ENCODE results near the gene TJP1. TPM values are rescaled to one million over a fixed set of nuclear protein-coding genes. Genes with fewer than 3 reads are reported as not detected.
"Not testable (repeated sequence)": the region's sequence is repeated elsewhere in the genome, so short reads cannot be mapped to it uniquely, and the experiment has no call there.

The TJP1 gene
- total and polyA plus RNA-seq, 5 donors = 36.6 to 131 (median 120) TPM

GRCh38 chr15:29778382-29778781 lies 43.9 kb downstream of the TJP1 start:
- intact Hi-C loops (cut with DNase I) = no loop called here
- Histone ChIP-seq H3K4me1 (ENCODE audit: control insufficient read depth, insufficient read depth, low read length) (peaks cover 11% of the 10 kb centered on the region), H3K4me3 (ENCODE audit: low read length) (no peak overlapping the region), H3K27me3 (ENCODE audit: control insufficient read depth, insufficient read depth) (no peaks in the 10 kb centered on the region), H3K27ac (ENCODE audit: low read length) (no peak overlapping the region), H3K9me3 (ENCODE audit: control insufficient read depth, low read length) (no peaks in the 10 kb centered on the region)
- ATAC-seq = no peak
- no peak for DNase-seq

DNA sequence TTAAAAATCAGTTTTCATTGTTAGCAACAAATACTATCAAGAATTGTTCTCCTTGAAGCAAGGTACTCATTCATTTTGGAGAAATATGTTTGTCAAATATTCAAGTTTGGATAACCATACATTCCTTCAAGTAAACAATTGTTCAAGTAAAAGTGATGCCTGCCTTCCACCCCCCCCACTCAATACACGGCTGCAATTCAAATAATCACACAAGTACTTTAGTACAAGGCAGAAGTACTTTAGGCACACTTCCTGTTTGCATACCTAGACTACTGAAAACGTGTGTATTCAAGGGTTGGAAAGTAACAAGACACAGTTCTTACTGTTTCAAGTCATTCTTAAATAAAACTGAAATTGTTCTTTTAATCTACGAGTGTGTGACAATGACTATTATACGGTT lies 45.4 kb downstream of the TJP1 start:
- intact Hi-C loops (cut with DNase I) = no loop called here
- no peaks in the 10 kb centered on the region for H3K9me3 ChIP-seq (ENCODE audit: control insufficient read depth, low read length)
- WGBS = 59% methylated on average over 4 of the region's 4 CpGs
- DNase-seq (no peak), ATAC-seq (no peak)
- H3K4me3 ChIP-seq (ENCODE audit: low read length) = no peak overlapping the region
- no peak overlapping the region for H3K27ac ChIP-seq (ENCODE audit: low read length)
- no peaks in the 10 kb centered on the region for H3K27me3 ChIP-seq (ENCODE audit: control insufficient read depth, insufficient read depth)
- H3K4me1 ChIP-seq (ENCODE audit: control insufficient read depth, insufficient read depth, low read length) = peaks cover 11% of the 10 kb centered on the region

DNA sequence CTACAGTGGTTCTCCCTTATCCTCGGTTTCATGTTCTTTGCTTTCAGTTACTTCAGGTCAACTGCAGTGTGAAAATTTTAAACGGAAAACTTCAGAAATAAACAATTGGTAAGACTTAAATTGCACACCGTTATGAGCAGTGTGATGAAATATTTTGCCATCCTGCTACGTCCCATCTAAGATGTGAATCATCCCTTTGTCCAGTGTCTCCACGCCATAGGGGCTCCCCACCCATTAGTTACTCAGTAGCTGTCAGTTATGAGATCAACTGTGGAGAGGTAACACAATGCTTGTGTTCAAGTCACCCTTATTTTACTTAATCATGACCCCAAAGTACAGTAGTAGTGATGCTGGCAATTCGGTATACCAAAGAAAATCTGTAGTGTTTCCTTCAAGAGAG lies 47.4 kb downstream of the TJP1 start:
- Histone ChIP-seq H3K4me1 (ENCODE audit: control insufficient read depth, insufficient read depth, low read length) (peaks cover 11% of the 10 kb centered on the region), H3K27me3 (ENCODE audit: control insufficient read depth, insufficient read depth) (no peaks in the 10 kb centered on the region), H3K4me3 (ENCODE audit: low read length) (no peak overlapping the region), H3K27ac (ENCODE audit: low read length) (no peak overlapping the region), H3K9me3 (ENCODE audit: control insufficient read depth, low read length) (no peaks in the 10 kb centered on the region)
- DNase-seq (no peak), ATAC-seq (no peak)
- 76% methylated on average over 6 of the region's 6 CpGs for WGBS
- intact Hi-C loops (cut with DNase I) = no loop called here

DNA sequence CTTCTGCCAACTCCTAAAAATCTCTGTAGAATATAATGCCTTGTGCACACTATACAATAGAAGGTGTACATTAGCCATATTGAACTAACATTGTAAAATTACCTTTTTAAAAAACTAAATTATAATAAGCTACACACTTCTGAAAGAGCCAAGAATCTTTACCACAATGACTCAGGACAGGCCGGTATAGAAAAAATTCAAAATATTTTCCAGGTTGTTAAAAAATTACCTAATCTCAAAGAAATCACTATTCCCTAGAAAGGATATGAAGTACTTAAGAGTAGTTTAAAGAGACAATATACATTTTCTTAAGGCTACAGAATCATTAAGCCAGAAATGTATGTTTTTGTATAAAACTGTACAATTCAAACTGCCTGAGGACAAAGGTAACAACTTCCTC lies 48.5 kb downstream of the TJP1 start:
- Histone ChIP-seq H3K27ac (ENCODE audit: low read length) (no peak overlapping the region), H3K4me3 (ENCODE audit: low read length) (no peak overlapping the region), H3K4me1 (ENCODE audit: control insufficient read depth, insufficient read depth, low read length) (peaks cover 6% of the 10 kb centered on the region), H3K27me3 (ENCODE audit: control insufficient read depth, insufficient read depth) (no peaks in the 10 kb centered on the region), H3K9me3 (ENCODE audit: control insufficient read depth, low read length) (no peaks in the 10 kb centered on the region)
- DNase-seq = no peak
- intact Hi-C loops (cut with DNase I) = no loop called here
- ATAC-seq = no peak
- 85% methylated on average over 1 of the region's 1 CpG for WGBS

DNA sequence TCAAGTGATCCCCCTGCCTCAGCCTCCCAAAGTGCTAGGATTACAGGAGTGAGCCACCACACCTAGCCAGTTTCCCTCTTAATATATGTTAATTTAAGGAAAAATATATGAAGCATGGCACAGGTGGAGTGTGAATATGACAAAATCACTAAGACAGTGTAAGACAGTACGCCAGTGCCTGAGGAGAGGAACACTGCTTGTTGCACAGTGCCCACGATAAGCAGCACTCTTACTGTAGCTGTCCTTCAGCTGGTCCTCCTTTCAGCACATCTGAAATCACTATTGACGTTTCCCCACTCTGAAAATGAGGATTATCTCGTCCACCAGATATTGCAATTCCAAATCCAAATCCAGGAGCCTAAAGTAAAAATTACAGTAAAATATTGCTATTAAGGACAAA lies 49.3 kb downstream of the TJP1 start:
- ATAC-seq (peak; percentile 47 to 51), DNase-seq (no peak)
- H3K4me1 ChIP-seq (ENCODE audit: control insufficient read depth, insufficient read depth, low read length) = peaks cover 1% of the 10 kb centered on the region
- intact Hi-C loops (cut with DNase I) = no loop called here
- WGBS = 59% methylated on average over 4 of the region's 4 CpGs
- H3K27ac ChIP-seq (ENCODE audit: low read length) = no peak overlapping the region
- no peaks in the 10 kb centered on the region for H3K9me3 ChIP-seq (ENCODE audit: control insufficient read depth, low read length)
- no peak overlapping the region for H3K4me3 ChIP-seq (ENCODE audit: low read length)
- no peaks in the 10 kb centered on the region for H3K27me3 ChIP-seq (ENCODE audit: control insufficient read depth, insufficient read depth)

GRCh38 chr15:29770796-29771195 lies 51.5 kb downstream of the TJP1 start:
- Histone ChIP-seq H3K27me3 (ENCODE audit: control insufficient read depth, insufficient read depth) (no peaks in the 10 kb centered on the region), H3K9me3 (ENCODE audit: control insufficient read depth, low read length) (no peaks in the 10 kb centered on the region), H3K4me1 (ENCODE audit: control insufficient read depth, insufficient read depth, low read length) (peaks cover 6% of the 10 kb centered on the region), H3K4me3 (ENCODE audit: low read length) (no peak overlapping the region), H3K27ac (ENCODE audit: low read length) (no peak overlapping the region)
- no peak for DNase-seq
- WGBS = 84% methylated on average over 2 of the region's 2 CpGs
- no peak for ATAC-seq
- intact Hi-C loops (cut with DNase I) = no loop called here

DNA sequence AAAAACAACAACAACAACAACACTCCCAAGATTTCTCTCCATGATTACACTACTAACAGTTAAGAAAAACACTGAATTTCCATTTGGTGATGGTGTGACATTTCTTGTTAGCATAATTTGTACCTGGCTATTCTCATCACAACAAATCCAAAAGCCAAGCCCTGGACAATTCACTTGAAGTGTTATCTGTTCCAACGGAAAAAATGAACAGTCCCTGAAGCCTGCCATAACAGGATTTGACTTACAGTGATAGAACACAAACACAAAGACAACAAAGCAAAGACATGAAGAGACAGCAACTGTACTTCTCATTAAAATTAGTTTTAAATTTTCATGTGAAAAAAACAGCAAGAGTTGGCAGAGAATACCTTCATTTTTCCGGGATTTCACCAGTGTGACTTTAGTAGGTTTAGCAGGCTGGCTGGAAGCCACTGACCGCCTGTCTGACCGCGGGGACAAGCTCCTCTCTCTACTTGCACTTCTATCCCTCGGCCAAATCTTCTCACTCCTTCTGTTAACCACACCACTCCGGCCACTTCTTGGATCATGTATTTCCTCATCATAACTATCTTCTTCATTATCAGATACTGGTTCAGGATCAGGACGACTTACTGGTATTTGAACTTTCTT lies 56.3 kb downstream of the TJP1 start:
- DNase-seq (peak in 2 of 3 donors; percentile 48 to 79), ATAC-seq (peak; percentile 69 to 74)
- WGBS = 20% methylated on average over 8 of the region's 8 CpGs
- Histone ChIP-seq H3K4me1 (ENCODE audit: control insufficient read depth, insufficient read depth, low read length) (peaks cover 6% of the 10 kb centered on the region), H3K9me3 (ENCODE audit: control insufficient read depth, low read length) (no peaks in the 10 kb centered on the region), H3K4me3 (ENCODE audit: low read length) (no peak overlapping the region), H3K27ac (ENCODE audit: low read length) (no peak overlapping the region), H3K27me3 (ENCODE audit: control insufficient read depth, insufficient read depth) (no peaks in the 10 kb centered on the region)
- intact Hi-C loops (cut with DNase I) = loop anchor here in 2 of 4 donors (10.0 kb wide), 2 partner anchors 49 to 159 kb away; no protein-coding TSS in a partner anchor

DNA sequence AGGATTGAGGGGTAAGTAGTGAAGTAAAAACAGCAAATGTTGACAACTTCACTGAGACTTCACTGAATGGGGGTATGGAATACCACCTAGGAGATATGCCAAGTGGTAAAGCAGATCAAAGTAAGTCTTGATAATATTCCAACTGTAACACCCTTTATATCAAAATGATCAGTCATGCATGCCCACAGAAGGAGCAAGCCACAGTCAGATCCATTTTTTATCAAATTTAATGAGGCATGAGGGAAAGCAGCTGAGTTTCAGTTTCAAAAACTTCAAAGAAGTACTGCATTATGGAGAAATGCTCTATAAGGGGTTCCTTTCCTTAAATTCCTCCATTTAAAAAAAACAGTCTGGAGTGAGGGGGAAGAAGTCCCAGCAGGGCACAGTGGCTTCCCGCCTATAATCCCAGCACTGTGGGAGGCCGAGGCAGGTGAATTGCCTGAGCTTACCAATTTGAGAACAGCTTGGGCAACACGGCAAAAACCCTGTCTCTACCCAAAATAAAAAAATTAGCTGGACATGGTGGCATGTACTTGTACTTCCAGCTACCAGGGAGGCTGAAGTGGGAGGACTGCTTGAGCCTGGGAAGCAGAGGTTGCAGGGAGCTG lies 56.9 kb downstream of the TJP1 start:
- H3K4me3 ChIP-seq (ENCODE audit: low read length) = no peak overlapping the region
- 88% methylated on average over 3 of the region's 3 CpGs for WGBS
- peaks cover 6% of the 10 kb centered on the region for H3K4me1 ChIP-seq (ENCODE audit: control insufficient read depth, insufficient read depth, low read length)
- ATAC-seq (peak in 1 of 2 donors; percentile 16), DNase-seq (no peak)
- H3K27me3 ChIP-seq (ENCODE audit: control insufficient read depth, insufficient read depth) = no peaks in the 10 kb centered on the region
- intact Hi-C loops (cut with DNase I) = loop anchor here in 2 of 4 donors (10.0 kb wide), 2 partner anchors 49 to 159 kb away; no protein-coding TSS in a partner anchor
- H3K27ac ChIP-seq (ENCODE audit: low read length) = no peak overlapping the region
- no peaks in the 10 kb centered on the region for H3K9me3 ChIP-seq (ENCODE audit: control insufficient read depth, low read length)

DNA sequence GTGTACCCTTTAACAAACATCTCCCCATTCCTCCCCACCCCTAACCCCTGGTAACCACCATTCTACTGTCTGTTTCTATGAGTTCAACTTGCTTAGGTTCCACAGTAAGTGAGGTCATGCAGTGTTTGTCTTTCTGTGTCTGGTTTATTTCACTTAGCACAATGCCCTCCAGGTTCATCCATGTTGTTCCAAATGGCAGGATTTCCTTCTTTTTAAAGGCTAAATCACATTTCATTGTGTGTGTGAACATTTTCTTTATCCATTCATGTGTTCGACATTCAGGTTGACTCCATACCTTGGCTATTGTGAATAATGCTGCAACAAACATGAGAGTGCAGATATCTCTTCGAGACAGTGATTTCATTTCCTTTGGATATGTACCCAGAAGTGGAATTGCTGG lies 62.7 kb downstream of the TJP1 start:
- H3K4me1 ChIP-seq (ENCODE audit: control insufficient read depth, insufficient read depth, low read length) = peaks cover 3% of the 10 kb centered on the region
- 65% methylated on average over 2 of the region's 2 CpGs for WGBS
- no peak for DNase-seq
- intact Hi-C loops (cut with DNase I) = loop anchor here in 1 of 4 donors (10.0 kb wide), 1 partner anchor 155 kb away; no protein-coding TSS in a partner anchor
- H3K27ac ChIP-seq (ENCODE audit: low read length) = no peak overlapping the region
- H3K4me3 ChIP-seq (ENCODE audit: low read length) = no peak overlapping the region
- no peak for ATAC-seq
- H3K9me3 ChIP-seq (ENCODE audit: control insufficient read depth, low read length) = no peaks in the 10 kb centered on the region
- H3K27me3 ChIP-seq (ENCODE audit: control insufficient read depth, insufficient read depth) = no peaks in the 10 kb centered on the region

- Histone ChIP-seq H3K27me3 (ENCODE audit: control insufficient read depth, insufficient read depth) (no peaks in the 10 kb centered on the region), H3K4me1 (ENCODE audit: control insufficient read depth, insufficient read depth, low read length) (peaks cover 3% of the 10 kb centered on the region), H3K4me3 (ENCODE audit: low read length) (no peak overlapping the region), H3K9me3 (ENCODE audit: control insufficient read depth, low read length) (no peaks in the 10 kb centered on the region), H3K27ac (ENCODE audit: low read length) (no peak overlapping the region)
- intact Hi-C loops (cut with DNase I) = loop anchor here in 1 of 4 donors (10.0 kb wide), 1 partner anchor 158 kb away; no protein-coding TSS in a partner anchor
- 29% methylated on average over 5 of the region's 5 CpGs for WGBS
- ATAC-seq = peak in 1 of 2 donors; percentile 40
- DNase-seq = no peak
Observed at GRCh38 chr15:29756358-29757267, 65.7 kb downstream of the TJP1 start.

DNA sequence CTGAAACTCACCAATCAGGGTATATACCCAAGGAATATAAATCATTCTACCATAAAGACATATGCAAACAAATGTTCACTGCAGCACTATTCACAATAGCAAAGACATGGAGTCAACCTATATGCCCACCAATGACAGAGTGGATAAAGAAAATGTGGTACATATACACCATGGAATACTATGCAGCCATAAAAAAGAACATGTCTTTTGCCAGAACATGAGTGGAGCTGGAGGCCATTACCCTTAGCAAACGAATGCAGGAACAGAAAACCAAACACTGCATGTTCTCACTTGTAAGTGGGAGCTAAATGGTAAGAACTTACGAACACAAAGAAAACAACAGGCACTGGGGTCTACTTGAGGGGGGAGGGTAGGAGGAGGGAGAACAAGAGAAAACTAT lies 68.3 kb downstream of the TJP1 start:
- H3K4me1 ChIP-seq (ENCODE audit: control insufficient read depth, insufficient read depth, low read length); H3K27ac ChIP-seq (ENCODE audit: low read length); H3K27me3 ChIP-seq (ENCODE audit: control insufficient read depth, insufficient read depth); ATAC-seq; H3K4me3 ChIP-seq (ENCODE audit: low read length); H3K9me3 ChIP-seq (ENCODE audit: control insufficient read depth, low read length); DNase-seq: not testable (repeated sequence)
- intact Hi-C loops (cut with DNase I) = loop anchor here in 1 of 4 donors (10.0 kb wide), 1 partner anchor 161 kb away; no protein-coding TSS in a partner anchor
- WGBS = 95% methylated on average over 2 of the region's 2 CpGs

All from right cardiac atrium (tissue), 5 donors.